Upper lobe of left lung (tissue), 4 donors: ENCODE data around the gene S100A4.
A peak's percentile ranks its signal among the peaks of the same experiment; 100 is the strongest.

ENCODE experiments used
- CTCF ChIP-seq, 6 experiments: fragments of 450-650 bp in 4 of 6; fragments of 200-600 bp in 2 of 6; sonication (generic) in 2 of 6; IDR thresholded peaks; one replicate each; pipeline ENCODE4 v1.5.1; 2016 to 2019; ENCODE audit warnings: antibody characterized with exemption in 6 of 6
- POLR2A ChIP-seq, 4 donors: fragments of 450-650 bp; IDR thresholded peaks; one replicate each; pipeline ENCODE4 v1.5.1; 2016 to 2017; ENCODE audit warnings: antibody characterized with exemption in 4 of 4, mild to moderate bottlenecking in 2 of 4

- TF ChIP-seq CTCF (IDR thresholded peaks at IDR 0.05): peak; percentile 90 to 96 (median 93)
- peak in 1 of 4 donors; percentile 37 for TF ChIP-seq POLR2A (IDR thresholded peaks at IDR 0.05)
Observed at GRCh38 chr1:153532769-153533599, 12.6 kb downstream of the S100A4 start.
